Glomerular endothelial cell (primary cell): ENCODE data around the gene VTI1A. TPM values are rescaled to one million over a fixed set of nuclear protein-coding genes. Genes with fewer than 3 reads are reported as not detected.

ENCODE experiments used
- DNase-seq: peaks from one replicate; pipeline ENCODE4 v3.0.0-alpha.2; 2011; ENCODE audit warnings: low read depth, low spot score; ENCODE audit errors: extremely low read depth
- total RNA-seq: library from RNA; depleted of rRNA; stranded (reverse); fragments of >200 nt; gene quantifications from 2 replicates; pipeline ENCODE4 v1.2.3, GENCODE V29; 2015

VTI1A gene
- total RNA-seq, 1 donor from 2014 or later: 28.3 TPM

DNA sequence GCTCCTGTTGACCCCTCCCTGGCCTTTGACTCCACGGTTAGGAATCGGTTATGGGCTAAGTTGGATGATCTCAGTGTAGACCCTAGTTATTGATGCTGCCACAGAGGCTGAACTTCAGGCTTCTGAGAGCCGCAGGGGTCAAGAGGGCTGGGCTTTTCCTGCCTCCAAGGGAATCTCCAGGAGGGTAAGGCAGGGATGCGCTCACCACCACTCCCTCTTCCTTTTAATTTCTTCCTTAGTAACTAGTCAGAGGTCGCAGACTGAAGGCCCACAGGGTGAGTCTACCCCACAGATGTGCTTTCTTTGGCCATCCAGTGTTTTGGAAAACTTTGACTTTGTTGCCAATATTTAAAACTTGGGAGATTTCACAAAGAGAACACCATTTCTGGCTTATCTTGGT lies 352.0 kb downstream of the VTI1A start:
- no peak for DNase-seq

DNA sequence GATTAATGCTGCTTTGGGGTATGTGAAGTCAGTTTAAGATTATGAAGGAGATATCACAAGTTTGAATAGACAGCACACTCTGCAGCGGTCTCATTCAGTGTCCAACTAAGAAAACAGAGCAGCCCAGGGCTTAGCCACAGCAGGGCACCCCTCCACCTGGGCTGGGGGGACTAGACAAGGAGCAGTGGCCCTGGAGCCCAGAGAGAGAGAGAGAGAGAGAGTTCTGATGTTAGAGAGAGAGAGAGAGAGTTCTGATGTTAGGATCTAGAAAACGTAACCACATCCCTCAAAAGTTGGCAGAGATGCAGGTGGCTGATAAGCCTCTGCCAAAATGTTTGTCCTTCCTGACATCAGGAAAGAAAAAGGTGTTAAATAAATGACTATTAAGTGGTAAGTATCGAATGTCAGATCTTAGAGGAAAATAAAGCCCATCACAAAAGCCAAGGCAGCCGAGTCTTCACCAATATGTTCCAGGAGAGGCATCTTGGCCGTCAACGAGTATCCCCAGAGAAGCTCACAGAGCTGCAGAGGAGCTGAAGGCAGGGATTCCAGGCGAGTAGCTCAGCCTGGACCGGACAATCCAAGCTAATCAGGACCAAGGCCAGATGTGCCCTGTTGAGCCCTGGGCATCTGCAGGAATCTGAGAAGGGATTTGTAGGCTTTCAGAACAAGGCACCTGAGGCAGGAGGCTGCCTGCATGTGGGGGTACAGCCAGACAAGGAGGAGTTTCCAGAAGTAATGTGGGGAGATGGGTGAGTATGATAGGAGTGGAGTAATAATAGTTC lies 352.9 kb downstream of the VTI1A start:
- DNase-seq: no peak

DNA sequence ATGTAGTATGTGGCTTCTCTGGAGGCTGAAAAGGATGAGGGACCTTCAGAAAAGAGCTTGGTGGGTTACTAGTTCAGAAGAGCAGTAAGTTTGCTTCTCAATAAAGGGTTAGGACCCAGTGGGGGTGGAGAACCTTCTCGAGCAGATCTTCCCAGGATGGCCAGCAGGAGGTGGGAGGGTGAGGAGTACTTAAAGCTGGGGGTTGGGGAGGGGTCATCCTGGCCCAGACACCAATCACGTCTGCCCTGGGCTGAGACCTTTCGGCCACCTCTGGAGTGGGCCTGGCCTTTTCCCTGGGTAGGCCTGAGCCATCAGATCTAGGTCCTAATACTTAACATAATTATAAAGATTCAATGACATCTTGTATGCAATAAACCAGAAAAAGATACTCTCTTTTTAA lies 354.0 kb downstream of the VTI1A start:
- DNase-seq: no peak

DNA sequence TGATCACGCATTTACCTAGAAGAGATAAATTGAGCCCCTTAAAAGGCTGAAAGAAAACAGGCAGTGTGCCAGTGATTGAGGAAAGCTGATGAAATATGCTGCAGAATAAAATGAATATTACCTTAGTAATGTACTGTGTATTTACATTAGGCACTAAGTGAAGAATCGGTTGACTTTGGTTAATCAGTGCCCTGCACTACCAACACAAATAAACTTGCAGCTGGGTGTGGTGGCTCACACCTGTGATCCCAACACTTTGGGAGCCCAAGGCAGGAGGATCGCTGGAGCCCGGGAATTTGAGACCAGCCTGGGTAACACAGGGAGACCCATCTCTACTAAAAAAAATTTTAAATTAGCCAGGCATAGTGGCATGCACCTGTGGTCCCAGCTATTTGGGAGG lies 354.7 kb downstream of the VTI1A start:
- DNase-seq: no peak

DNA sequence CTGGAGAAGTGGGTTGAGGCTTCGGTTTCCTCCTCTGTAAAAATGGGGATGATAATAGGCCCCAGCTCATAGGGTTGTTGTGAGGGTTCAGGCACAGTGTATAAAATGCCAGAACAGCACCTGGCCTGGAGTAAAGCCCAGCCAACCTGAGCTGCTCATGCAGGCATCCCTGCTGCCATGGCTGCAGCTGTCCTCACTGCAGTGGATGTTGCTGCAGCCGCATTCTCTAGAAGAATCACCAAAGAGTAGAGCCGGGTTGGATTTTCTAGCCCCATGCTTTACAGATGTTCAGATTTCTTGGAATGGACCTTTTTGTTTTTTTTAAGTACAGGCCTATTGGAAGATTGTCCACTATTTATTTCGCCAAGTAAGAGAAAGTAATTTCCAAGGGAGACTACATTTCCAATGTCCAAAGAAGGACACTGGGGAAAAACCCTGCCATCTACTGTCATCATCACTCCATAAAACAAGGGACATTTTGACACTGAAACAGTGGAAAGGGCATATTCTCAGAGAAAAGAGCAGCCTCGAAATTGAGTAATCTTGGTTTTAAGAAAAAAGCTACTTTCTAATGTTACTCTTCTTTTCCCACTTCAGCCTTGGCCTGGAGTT lies 355.5 kb downstream of the VTI1A start:
- no peak for DNase-seq

DNA sequence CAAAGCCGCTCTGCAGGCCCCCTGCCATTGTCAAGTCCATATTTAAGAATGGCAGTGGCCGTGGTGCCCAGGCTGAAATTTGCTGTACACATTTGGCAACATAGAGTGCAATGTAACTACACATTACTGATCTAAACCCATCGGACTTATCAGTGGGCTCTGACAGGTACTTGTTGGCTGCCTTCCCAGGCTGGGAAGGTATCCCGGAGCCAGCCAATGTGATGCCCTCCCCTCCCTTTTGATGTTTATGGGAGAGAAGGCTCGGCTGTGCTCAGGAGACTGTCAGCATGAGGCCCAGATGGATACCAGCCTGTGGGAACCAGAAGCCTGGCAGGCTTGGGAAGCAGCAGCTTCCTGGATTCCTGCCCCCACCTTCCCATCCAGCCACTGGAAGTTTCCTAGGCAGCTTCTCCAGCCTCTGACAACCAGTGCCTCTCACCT lies 357.0 kb downstream of the VTI1A start:
- no peak for DNase-seq

DNA sequence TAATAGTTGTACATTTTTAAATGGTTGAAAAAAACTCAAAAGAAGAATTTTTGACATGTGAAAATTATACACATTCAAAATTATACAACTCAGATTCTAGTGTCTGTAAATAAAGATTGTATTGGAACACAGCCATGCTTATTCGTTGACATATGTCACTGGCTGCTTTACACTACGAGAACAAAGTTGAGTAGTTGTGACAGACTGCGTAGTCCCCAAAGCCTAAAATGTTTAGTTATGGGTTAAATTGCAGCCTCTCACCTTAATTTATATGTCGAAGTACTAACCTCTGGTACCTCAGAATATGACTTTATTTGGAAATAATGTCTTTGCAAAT lies 358.2 kb downstream of the VTI1A start:
- no peak for DNase-seq

DNA sequence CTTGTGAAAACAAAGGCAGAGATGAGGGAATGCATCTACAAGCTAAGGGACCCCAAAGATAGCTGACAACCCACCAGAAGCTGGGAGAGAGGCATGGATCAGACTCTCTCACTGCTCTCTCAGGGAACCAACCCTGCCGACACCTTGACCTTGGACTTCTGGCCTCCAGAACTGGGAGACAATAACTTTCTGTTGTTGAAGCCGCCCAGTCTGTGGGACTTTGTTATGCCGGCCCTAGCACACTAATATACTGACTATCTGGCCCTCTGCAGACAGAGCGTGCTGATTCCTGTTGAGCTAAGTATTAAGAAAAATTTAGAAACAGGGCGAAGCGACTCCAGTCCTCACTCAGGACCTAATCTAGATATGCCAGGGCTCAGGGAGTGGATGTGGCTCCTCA lies 358.7 kb downstream of the VTI1A start:
- DNase-seq: no peak

DNA sequence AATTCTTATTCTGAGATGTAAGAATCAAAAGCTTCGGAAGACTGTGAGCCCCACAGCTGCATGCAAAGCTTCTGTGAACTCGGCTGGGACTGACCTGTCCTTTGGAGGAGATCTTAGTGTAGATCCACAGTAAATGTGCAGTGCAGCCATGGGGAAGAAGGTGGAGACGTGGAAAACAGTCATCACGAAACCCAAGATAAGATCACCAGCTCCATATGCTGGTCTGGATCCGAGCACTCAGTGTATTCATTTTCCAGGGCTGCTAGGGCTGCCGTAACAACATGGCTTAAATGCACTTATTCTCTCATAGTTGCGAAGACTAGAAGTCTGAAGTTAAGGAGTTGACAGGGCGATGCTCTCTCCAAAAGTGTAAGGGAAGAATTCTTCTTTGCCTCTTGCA lies 360.0 kb downstream of the VTI1A start:
- no peak for DNase-seq

DNA sequence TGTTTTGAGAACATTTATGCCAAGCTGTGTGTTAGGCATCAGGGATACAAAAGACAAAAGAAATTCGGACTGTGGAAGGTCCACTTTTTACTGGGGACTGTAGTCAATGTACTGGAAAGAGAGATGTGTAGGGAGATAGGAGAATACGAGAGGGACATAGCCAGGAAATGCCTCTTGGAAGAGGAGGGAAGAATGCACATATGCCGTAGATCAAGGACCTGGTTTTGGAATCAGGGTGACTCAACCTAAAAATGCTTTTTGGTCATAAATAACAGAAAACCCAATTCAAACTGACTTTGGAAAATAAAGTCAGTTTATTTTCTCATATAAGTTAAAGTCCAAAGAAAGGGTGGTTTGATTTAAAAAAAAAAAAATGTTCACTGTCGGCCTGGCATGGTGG lies 362.7 kb downstream of the VTI1A start:
- no peak for DNase-seq

DNA sequence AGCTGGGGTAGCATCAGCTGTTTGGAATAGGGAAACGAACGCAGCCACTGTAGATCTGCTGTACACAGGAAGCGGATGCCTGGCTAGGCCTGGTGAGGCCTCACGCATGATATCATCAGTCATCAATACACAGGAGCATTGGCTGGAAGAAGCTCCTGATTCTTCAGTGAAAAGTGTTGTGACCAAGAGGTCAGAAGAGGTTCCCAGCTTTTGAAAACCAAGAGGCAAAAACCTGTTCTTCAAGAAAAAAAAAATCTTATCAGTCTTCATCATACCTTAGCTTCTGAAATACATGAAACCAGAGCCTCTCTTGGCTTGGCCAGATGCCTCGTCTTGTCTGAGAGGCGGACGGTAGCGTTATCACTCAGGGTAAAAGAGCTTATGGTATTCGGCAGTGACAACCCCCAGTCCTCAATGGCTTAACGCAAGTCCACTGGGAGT lies 363.7 kb downstream of the VTI1A start:
- DNase-seq: no peak

DNA sequence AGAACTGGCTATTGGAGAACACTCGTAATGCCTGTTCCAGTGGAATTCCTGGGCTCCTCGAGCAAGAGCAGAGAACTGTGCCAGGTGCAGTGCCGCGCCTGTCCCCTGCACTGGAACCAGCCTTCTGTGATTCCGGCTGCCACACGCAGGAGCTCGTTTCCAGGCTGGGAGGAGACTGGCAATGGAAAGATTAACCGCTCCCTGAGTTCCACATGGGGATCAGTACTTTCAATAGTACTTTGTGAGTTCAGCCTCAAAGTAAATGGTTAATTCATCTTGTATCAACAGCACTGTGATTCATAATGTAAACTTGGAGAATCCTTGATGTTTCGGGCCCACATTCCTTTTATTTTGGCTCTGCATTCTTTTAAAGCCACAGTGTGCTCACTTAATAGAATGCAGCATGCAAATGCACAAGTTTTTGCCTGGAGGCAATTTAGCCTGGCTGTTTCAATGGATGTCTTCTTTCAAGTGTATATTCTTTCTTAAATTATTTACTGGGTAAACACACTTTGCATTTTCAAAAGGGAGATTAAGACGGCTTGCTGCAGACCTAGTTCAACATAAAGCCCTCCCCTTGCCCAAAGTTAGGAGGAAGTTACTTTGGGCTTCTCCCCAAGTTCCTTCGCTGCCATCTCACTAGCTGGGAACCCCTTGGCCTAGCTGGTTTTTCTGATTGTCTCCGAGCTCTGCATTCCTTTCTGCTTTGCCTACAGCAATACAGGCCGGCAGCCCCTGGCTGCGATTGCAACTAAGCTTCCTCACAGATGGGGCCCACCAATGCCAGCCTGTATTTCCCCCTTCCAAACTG lies 364.9 kb downstream of the VTI1A start:
- no peak for DNase-seq

DNA sequence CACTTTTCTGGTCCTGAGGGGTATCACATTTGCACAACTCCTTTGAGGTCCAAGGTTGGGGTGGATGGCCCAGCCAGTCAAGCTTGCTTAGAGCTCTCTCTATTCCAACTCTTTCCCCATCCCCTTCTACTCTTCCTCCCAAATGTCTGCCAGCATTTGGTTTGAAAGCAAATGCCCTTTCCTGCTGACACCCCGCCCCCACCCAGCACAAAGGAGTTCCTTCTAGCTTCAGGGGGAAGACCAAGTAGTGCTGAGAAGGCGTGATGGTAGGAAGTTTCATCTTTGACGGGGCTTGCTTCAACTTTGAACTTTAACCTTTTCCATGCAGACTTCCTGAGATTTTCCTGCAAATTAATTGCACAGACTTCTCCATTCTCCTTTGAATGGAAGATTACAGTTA lies 365.6 kb downstream of the VTI1A start:
- no peak for DNase-seq

DNA sequence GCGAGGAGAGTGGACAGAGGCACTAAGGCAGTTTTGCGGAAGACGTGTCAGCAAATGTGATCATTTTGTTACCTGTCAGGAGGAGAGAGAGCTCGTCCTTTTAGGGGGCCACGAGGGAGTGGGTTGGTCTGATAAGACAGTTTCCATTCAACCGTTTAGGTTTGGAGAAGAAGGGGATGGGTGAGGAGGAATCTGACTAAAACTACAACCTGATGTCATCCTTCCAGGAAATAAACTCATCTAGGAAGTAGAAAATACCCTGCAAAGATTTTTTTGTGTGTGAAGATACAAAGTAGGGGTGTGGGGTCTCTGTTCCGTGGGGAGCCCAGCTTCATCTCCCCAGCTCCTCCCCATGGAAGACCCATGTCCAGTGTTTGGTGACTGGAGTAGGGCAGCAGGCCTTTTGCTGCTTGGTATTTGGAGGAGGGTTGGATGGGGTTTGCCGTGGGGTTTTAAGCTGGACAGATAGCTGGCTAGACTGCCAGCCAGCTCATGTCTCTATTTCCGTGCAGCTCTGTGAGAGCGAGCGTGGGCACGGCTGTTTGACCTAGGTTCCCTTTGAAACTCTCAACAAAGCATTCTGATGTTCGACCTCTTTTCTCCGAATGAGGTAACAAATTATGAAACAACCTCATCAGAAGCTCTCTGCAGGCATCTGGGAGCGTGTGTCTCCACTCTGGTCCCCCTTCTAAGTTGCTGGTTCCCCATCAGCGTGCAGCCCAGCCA lies 367.0 kb downstream of the VTI1A start:
- DNase-seq: no peak

DNA sequence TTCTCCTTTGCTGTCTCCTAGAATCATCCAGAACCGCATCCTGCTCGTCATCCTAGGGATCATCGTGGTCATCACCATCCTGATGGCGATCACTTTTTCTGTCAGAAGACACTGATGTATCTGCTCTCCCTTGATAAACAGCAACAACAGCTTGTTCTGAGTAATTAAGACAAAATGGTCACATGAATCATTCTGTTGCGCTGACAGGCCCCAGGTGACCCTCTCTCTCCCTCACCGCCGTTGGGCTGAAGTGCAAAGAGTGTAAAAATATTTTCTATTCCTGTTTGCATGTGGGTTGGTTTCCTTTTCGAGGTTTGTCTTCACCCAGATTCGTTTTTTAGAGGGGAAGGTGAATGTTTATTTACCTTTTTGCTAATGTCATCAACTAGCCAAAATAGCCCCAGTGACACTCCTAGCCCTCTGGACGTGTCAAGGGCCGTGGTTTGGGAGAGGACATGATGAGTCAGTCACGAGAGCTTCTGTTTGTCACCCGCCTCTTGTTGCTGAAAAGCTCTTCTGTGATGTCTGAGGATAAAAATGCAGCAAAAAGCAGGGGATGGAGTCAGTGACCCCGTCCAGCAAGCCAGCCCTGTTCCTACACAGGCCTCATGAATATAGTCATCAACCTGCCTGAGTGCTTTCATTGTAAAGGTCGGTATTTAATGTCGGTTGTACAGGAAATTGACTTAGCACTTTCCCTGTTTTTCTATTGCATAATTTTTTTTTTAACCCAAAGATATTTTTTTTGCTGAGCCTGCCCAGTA lies 368.4 kb downstream of the VTI1A start:
- DNase-seq: no peak

DNA sequence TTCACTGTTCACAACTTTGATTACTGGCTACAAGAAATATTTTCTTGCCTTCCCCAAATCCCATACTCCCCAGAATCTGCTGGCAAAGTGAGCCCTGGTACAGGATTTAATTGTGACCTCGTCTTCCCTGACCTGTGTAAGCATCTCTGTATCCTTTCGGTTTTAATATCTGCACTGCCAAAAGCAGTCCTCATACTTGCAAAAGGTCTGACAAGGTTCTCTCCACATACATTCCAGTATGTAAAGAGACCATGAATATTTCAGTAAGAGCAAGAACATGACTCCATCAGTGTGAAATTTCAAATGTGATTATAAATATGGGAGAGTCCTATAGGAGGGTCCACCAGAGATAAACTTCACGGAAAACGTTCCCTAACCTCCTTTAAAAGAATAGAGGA lies 369.0 kb downstream of the VTI1A start:
- DNase-seq: no peak

DNA sequence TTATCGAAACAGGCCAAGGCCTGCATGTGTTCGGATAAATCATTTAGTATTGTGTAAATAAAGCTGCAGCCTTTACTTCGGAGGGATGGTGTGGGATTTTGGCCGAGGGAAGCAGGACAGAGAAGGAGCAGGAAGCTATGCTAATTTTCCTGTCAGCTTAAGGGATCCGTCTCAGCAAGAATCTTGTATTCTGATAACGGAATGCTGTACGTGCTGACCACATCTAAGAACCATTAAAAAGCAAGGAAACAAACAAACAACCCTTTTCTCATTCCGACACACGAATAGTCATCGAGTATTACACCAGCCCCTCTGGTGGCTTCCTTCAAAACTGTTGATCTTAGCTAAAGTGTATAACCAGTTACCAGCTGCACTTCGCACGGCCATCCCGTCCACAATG lies 369.9 kb downstream of the VTI1A start:
- no peak for DNase-seq

DNA sequence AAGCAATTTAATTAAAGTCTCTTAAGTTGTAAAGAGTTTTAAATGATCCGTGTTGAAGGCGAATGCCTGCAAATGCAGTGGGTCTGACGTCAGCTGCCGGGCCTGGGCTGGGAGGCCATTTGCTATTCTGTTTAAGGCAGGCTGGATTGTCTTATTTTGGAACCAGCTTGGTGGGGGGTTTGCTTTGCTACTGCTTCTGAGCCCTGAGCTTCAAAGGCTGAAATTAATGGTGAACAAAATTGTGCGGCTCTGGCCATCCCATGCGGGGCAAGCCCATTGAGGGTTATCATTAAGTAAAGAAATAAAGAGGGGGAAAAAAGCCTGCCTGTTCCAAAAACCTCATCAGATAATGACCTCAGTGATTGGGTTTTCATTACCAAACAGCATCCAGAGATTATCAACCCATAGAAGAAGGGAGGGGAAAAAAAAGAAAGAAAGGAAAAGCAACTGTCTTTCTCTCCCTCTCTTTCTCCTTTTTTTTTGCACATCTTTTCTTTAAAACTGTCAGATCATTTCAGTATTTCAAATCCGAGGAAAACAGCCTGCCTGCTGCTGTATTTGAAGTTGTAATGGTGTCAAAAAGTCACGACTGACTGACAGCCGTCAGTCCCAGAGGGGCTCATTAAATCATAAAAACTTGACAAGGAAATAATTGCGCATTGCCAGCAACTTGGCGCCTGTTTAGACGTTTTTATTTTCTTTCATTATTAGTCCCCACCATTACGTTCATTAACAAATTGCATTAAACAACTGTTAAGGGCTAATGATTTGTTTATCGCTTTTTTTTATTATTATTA lies 371.2 kb downstream of the VTI1A start:
- no peak for DNase-seq

DNA sequence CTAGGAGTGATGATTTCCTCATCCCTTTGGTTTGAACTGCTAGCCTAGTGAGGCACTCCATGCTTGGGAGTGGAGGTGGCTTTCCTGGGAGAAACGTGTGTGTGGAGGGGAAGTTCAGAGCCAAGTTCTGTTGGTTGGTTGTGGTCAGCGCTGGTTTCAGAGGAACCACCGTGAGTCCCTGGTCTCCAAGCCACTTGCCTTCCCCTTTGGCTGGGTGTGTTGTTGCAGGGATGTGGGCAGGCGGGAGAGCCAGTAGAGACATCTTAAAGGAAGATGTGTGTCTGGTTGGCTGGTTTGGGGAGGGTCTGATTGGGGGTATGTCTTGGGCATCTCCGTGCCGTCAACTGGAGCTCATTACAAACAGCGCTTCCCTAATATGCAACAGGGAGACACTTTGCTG lies 372.2 kb downstream of the VTI1A start:
- DNase-seq: no peak

DNA sequence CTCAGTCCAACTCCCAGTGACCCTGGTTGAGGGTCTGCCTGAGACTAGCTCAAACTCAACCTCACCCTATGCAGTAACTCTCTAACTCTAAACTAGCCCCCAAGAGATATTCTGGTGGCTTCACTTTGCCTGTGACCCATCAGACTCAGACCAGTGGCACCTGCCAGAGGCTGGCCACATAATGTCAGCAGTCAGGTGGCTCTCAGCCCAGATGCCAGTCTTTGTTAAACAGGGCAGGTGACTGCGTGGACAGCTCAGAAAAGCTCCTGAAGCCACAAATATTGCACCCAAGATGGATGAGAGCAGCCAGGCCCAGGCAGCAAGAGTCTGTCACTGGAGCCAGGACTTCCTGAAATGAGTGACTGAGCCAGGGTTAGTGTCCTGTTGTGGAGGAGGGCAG lies 373.3 kb downstream of the VTI1A start:
- no peak for DNase-seq
